Type B pancreatic cell (in vitro differentiated cells): ENCODE results near the gene MEGF11. TPM values are rescaled to one million over a fixed set of nuclear protein-coding genes. Genes with fewer than 3 reads are reported as not detected.
"Not testable (repeated sequence)": the region's sequence is repeated elsewhere in the genome, so short reads cannot be mapped to it uniquely, and the experiment has no call there.

ENCODE experiments used
- DNase-seq: peaks from one replicate; pipeline ENCODE4 v3.0.0; 2021; ENCODE audit warnings: mixed read lengths; ENCODE audit not compliant: unreplicated experiment; ENCODE audit errors: extremely low spot score
- H3K27ac Mint-ChIP-seq: 2 replicates; pipeline ENCODE4 v1.8.0; 2021; ENCODE audit warnings: mild to moderate bottlenecking, mixed read lengths
- H3K27me3 Mint-ChIP-seq: 2 replicates; pipeline ENCODE4 v1.8.0; 2021; ENCODE audit warnings: mixed read lengths
- H3K36me3 Mint-ChIP-seq: 2 replicates; pipeline ENCODE4 v1.8.0; 2021; ENCODE audit warnings: mixed read lengths
- H3K4me1 Mint-ChIP-seq: one replicate; pipeline ENCODE4 v1.8.0; 2021; ENCODE audit warnings: mixed read lengths; ENCODE audit not compliant: unreplicated experiment
- H3K4me3 Mint-ChIP-seq: 2 replicates; pipeline ENCODE4 v1.8.0; 2021; ENCODE audit warnings: mild to moderate bottlenecking, mixed read lengths
- H3K9me3 Mint-ChIP-seq: 2 replicates; pipeline ENCODE4 v1.8.0; 2021; ENCODE audit warnings: mixed read lengths
- total RNA-seq: library from RNA; stranded (reverse); gene quantifications from 2 replicates; pipeline ENCODE4 v1.2.1, GENCODE V29; 2021; ENCODE audit warnings: low replicate concordance
- TF ChIP-seq, protein P1 (sequence below): fragments of 200-600 bp; sonication (generic); conservative IDR thresholded peaks from 2 replicates; pipeline ENCODE4 v1.5.0; 2021; ENCODE audit warnings: antibody characterized with exemption, mild to moderate bottlenecking

Gene MEGF11
- total RNA-seq, 1 donor from 2014 or later, result 3.3 TPM

DNA sequence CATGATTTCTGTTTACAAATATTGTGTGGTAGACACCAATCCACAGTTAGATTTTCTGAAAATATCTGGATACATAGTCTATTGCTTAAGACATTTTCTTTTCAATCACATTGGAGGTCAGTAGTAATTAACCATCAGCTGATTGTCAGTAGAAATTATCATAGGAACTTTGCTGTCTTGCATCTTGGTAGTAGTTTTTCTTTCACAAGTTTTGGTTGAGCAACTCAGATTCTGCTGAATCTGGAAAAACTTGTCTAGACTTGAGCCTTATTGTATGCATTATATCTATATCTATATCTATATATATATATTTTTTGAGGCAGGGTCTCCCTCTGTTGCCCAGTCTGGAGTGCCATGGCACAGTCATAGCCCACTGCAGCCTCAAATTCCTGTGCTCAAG is 380.3 kb downstream of the MEGF11 start:
- peaks cover 21% of the 10 kb centered on the region for H3K4me1 Mint-ChIP-seq
- peaks cover 16% of the 10 kb centered on the region for H3K36me3 Mint-ChIP-seq
- TF ChIP-seq, protein P1, sequence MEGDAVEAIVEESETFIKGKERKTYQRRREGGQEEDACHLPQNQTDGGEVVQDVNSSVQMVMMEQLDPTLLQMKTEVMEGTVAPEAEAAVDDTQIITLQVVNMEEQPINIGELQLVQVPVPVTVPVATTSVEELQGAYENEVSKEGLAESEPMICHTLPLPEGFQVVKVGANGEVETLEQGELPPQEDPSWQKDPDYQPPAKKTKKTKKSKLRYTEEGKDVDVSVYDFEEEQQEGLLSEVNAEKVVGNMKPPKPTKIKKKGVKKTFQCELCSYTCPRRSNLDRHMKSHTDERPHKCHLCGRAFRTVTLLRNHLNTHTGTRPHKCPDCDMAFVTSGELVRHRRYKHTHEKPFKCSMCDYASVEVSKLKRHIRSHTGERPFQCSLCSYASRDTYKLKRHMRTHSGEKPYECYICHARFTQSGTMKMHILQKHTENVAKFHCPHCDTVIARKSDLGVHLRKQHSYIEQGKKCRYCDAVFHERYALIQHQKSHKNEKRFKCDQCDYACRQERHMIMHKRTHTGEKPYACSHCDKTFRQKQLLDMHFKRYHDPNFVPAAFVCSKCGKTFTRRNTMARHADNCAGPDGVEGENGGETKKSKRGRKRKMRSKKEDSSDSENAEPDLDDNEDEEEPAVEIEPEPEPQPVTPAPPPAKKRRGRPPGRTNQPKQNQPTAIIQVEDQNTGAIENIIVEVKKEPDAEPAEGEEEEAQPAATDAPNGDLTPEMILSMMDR, result no peak
- H3K4me3 Mint-ChIP-seq, result peak overlapping the region; percentile 70
- no peaks in the 10 kb centered on the region for H3K9me3 Mint-ChIP-seq
- no peak for DNase-seq
- peaks cover 9% of the 10 kb centered on the region for H3K27me3 Mint-ChIP-seq
- peak overlapping the region; percentile 50 for H3K27ac Mint-ChIP-seq

DNA sequence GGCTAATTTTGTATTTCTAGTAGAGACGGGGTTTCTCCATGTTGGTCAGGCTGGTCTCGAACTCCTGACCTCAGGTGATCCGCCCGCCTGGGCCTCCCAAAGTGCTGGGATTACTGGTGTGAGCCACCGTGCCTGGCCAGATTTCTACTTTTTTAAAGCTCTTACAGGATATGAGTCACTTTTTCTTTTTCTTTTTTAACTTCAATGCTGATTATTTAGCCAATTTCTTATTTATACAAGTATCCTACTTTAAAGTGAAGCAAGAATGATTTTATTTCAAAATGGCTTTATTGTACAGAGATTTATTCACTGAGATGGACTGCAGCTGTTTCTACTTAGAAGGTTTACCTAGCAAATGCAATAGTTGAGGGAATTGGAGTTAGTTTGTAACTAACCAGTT is 381.0 kb downstream of the MEGF11 start:
- H3K9me3 Mint-ChIP-seq, DNase-seq: not testable (repeated sequence)
- peak overlapping the region; percentile 38 for H3K4me3 Mint-ChIP-seq

DNA sequence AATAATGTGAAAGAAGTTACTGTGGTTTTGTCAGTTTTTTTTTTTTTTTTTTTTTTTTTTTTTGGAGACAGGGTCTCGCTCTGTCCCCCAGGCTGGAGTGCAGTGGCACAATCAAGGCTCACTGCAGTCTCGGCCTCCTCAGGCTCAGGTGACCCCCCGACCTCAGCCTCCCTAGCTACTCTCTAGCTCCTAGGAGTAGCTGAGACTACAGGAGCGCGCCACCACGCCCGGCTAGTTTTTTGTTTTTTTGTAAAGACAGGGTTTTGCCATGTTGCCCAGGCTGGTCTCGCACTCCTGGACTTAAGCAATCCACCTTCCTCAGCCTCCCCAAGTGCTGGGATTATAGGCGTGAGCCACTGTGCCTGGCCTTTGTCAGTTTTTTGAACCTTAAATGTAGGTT is 381.7 kb downstream of the MEGF11 start:
- H3K9me3 Mint-ChIP-seq, H3K27ac Mint-ChIP-seq, DNase-seq, H3K27me3 Mint-ChIP-seq, H3K4me3 Mint-ChIP-seq: not testable (repeated sequence)
- peaks cover 21% of the 10 kb centered on the region for H3K4me1 Mint-ChIP-seq
- peaks cover 12% of the 10 kb centered on the region for H3K36me3 Mint-ChIP-seq

More for the DNA sequence above, 381.0 kb downstream of the MEGF11 start:
- Mint-ChIP-seq H3K4me1 (peaks cover 21% of the 10 kb centered on the region), H3K27ac (peak overlapping the region; percentile 73), H3K36me3 (peaks cover 13% of the 10 kb centered on the region)
- not testable (repeated sequence) for H3K27me3 Mint-ChIP-seq

DNA sequence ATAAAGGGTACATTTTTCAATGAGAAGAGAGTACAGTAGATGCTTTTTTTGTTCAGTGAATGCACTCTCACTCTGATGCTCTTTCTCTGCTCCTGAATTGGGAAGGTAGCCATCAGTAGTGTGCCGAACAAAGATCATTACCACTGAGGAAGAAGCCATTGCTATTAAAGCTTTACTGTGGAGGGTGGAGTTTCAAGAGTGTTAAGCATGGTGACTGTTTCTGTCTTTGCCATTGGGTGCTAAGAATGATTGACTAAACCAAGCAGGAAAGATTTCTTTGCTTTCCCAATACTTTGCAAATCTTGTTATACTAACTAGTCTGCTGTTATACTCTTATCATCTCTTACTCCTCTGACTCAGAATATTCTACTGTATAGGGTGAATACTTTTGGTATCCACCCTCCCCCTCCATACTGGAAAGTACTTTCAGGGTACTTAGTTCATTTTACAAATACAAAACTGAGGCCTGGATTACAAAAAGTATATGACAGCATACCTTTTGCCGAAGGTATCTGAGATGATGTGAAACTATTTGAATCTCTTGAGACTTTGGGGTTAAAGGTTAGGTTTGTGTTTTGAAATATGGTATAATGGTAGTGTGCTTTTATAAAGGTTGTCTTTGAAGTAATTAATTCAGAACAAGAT is 382.5 kb downstream of the MEGF11 start:
- H3K27ac Mint-ChIP-seq, result peak overlapping the region; percentile 98
- DNase-seq, result no peak
- peaks cover 9% of the 10 kb centered on the region for H3K27me3 Mint-ChIP-seq
- peaks cover 21% of the 10 kb centered on the region for H3K4me1 Mint-ChIP-seq
- TF ChIP-seq, protein P1, result no peak
- H3K9me3 Mint-ChIP-seq, result no peaks in the 10 kb centered on the region
- H3K36me3 Mint-ChIP-seq, result peaks cover 12% of the 10 kb centered on the region
- H3K4me3 Mint-ChIP-seq, result peak overlapping the region; percentile 100

DNA sequence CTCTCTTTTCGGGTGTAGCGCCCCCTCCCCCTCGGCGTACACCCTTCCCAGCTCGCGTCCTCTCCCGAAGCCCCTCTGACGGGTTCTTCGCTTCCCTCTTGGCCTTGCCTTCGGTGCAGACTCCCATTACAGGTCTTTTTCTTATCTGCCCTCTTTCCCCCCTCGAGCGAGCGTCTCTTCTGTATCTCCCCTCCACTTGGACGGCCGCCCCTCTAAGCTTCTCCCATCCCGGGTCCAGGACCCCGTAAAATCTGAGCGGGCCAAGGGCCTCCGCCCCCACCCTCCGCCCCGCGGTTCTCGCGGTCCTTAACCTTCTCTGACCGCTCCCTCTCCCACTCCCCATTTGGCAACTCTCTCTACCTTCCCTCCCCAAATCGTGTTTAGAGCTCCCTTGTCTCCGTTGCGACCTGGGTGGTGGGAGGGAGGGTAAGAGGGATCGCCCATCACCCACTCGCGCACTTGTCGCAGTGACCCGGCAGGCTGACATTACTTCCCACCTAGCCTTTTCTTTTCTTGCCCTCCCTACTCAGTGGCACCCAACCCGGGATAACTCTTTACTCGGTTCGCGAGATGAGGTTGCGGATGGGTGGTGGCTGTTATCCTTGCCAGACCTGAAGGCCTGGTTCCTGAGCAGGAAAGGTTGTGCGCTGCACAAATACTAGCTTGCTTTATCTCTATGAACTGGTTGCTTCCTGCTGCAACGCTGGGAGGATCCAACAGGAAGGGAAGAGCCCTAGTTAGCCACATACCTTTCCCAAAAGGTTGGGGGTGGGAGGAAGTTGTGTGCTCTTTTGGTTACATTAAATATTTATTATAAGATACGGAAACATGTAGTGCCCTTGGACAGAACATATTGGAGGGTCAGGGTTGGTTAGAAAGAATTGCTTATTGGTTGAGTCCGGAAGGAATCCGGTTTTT is 383.3 kb downstream of the MEGF11 start:
- Mint-ChIP-seq H3K4me1 (peaks cover 14% of the 10 kb centered on the region), H3K27me3 (peaks cover 9% of the 10 kb centered on the region), H3K27ac (peak overlapping the region; percentile 98), H3K9me3 (no peaks in the 10 kb centered on the region), H3K4me3 (peak overlapping the region; percentile 100), H3K36me3 (peaks cover 12% of the 10 kb centered on the region)
- DNase-seq, result no peak
- TF ChIP-seq, protein P1, result no peak

DNA sequence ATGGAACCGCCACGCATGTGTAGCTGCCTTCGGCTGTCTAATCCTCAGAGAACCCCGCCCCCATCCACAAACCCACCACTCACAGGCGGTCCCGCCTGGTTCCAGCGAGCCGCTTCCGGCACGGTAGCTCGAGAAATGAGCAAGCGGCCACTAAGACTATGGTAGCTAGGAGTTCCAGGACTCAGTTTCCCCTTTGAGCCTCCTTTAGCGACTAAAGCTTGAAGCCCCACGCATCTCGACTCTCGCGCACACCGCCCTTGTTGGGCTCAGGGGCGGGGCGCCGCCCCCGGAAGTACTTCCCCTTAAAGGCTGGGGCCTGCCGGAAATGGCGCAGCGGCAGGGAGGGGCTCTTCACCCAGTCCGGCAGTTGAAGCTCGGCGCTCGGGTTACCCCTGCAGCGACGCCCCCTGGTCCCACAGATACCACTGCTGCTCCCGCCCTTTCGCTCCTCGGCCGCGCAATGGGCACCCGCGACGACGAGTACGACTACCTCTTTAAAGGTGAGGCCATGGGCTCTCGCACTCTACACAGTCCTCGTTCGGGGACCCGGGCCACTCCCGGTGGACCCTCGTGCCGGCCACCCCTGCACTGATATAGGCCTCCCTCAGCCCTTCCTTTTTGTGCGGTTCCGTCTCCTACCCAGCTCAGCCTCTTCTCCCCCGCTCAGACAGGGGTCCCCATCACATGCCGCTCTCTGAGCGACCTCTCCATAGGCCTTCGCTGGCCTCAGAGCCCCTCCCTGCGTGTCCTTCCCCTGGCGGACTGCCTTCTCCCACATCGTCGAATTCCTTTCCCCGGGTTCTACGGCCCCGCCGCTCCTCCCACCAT is 384.2 kb downstream of the MEGF11 start, which contains the start of gene RAB11A:
RAB11A (plus strand) TSS at position 366 of the 828 bp plus-strand sequence; CDS start at position 461, 95 bp downstream.
- peaks cover 9% of the 10 kb centered on the region for H3K36me3 Mint-ChIP-seq
- H3K4me1 Mint-ChIP-seq, result peaks cover 14% of the 10 kb centered on the region
- DNase-seq, result peak; percentile 95
- TF ChIP-seq, protein P1, result peak; percentile 22
- H3K27me3 Mint-ChIP-seq, result peaks cover 9% of the 10 kb centered on the region
- peak within 1 kb of the TSS; percentile 100 for H3K4me3 Mint-ChIP-seq
- H3K27ac Mint-ChIP-seq, result peak within 1 kb of the TSS; percentile 98
- no peaks in the 10 kb centered on the region for H3K9me3 Mint-ChIP-seq
